H1 (cell line): ENCODE results near the gene TBKBP1. TPM values are rescaled to one million over a fixed set of nuclear protein-coding genes. Genes with fewer than 3 reads are reported as not detected.
A peak's percentile ranks its signal among the peaks of the same experiment; 100 is the strongest.

Experiments
- CTCF ChIA-PET: fragments of 300-600 bp; sonication (Branson Sonifier 250); formaldehyde crosslinking; loops from one replicate; lab custom pipeline; 2021; ENCODE audit not compliant: partially characterized antibody; lab: Charles Lee
- POLR2A ChIA-PET: fragments of 300-600 bp; sonication (Branson Sonifier 250); formaldehyde crosslinking; loops from one replicate; lab custom pipeline; 2021; ENCODE audit warnings: inconsistent platforms; ENCODE audit not compliant: partially characterized antibody; lab: Charles Lee
- DNase-seq, 2 experiments: peaks; one replicate each; pipeline versions ENCODE4 v3.0.0 to v3.0.0-alpha.2; 2010 to 2022; ENCODE audit warnings: low spot score in 2 of 2, low read depth in 1 of 2, mixed read lengths in 1 of 2
- FAIRE-seq: peaks from 2 replicates; lab custom pipeline; 2011; peaks lifted over from hg19 to GRCh38; lab: Jason Lieb, UNC
- H2AFZ ChIP-seq: 2 replicates; pipeline ENCODE4 v1.8.1; 2012; ENCODE audit warnings: low read length, inconsistent platforms
- H2AK5ac ChIP-seq: 2 replicates; pipeline ENCODE4 v1.6.1; 2013; ENCODE audit warnings: low read depth, low read length
- H2BK120ac ChIP-seq: replicated peaks from 2 replicates; pipeline ENCODE3; 2013; ENCODE audit warnings: low read depth, low read length, inconsistent platforms
- H2BK12ac ChIP-seq: 2 replicates; pipeline ENCODE4 v1.6.1; 2013; ENCODE audit warnings: low read depth, low read length
- H2BK15ac ChIP-seq: 2 replicates; pipeline ENCODE4 v1.6.1; 2013; ENCODE audit warnings: low read length
- H2BK20ac ChIP-seq: 2 replicates; pipeline ENCODE4 v1.6.1; 2013; ENCODE audit warnings: low read length
- H2BK5ac ChIP-seq: 2 replicates; pipeline ENCODE4 v1.6.1; 2013; ENCODE audit warnings: low read depth, low read length
- H3K14ac ChIP-seq: 2 replicates; pipeline ENCODE4 v1.6.1; 2013; ENCODE audit warnings: inconsistent platforms; ENCODE audit not compliant: insufficient read length
- H3K18ac ChIP-seq: 2 replicates; pipeline ENCODE4 v1.6.1; 2013; ENCODE audit warnings: low read length; ENCODE audit errors: extremely low read depth
- H3K23ac ChIP-seq: 2 replicates; pipeline ENCODE4 v1.6.1; 2013; ENCODE audit warnings: inconsistent platforms; ENCODE audit not compliant: insufficient read length
- H3K23me2 ChIP-seq: 2 replicates; pipeline ENCODE4 v1.6.1; 2013; ENCODE audit warnings: low read depth, low read length
- H3K27ac ChIP-seq: 2 replicates; pipeline ENCODE4 v1.6.1; 2011; ENCODE audit warnings: low read depth, low read length, inconsistent platforms
- H3K27me3 ChIP-seq, 4 experiments: replicated peaks in 1 of 4; 1 replicate in 1 of 4; 2 replicates in 3 of 4; pipeline versions ENCODE4 v1.6.1 to v1.8.1; 2011 to 2013; ENCODE audit warnings: low read length in 3 of 4, mild to moderate bottlenecking in 3 of 4, inconsistent platforms in 2 of 4, mixed read lengths in 2 of 4, moderate library complexity in 1 of 4; ENCODE audit not compliant: control insufficient read depth in 3 of 4, insufficient read depth in 3 of 4; ENCODE audit errors: extremely low read depth in 1 of 4
- H3K36me3 ChIP-seq, 4 experiments: 2 replicates each; pipeline versions ENCODE4 v1.6.1 to v1.8.1; 2011 to 2013; ENCODE audit warnings: mild to moderate bottlenecking in 4 of 4, low read length in 3 of 4, moderate library complexity in 2 of 4, control low read depth in 1 of 4, inconsistent platforms in 1 of 4; ENCODE audit not compliant: insufficient read depth in 4 of 4, control insufficient read depth in 2 of 4
- H3K4ac ChIP-seq: replicated peaks from 2 replicates; pipeline ENCODE3; 2013; ENCODE audit warnings: low read length, low read depth, mixed read lengths, inconsistent platforms; ENCODE audit not compliant: insufficient read length
- H3K4me1 ChIP-seq, 4 experiments: replicated peaks in 1 of 4; 1 replicate in 1 of 4; 2 replicates in 3 of 4; pipeline versions ENCODE4 v1.6.1 to v1.8.1; 2011 to 2013; ENCODE audit warnings: low read length in 3 of 4, inconsistent platforms in 2 of 4, mixed read lengths in 1 of 4; ENCODE audit not compliant: insufficient read depth in 4 of 4, control insufficient read depth in 3 of 4
- H3K4me2 ChIP-seq, 2 experiments: 2 replicates each; pipeline versions ENCODE4 v1.6.1 to v1.8.1; 2011 to 2013; ENCODE audit warnings: low read depth in 2 of 2, low read length in 2 of 2, control low read depth in 1 of 2, inconsistent platforms in 1 of 2, mild to moderate bottlenecking in 1 of 2; ENCODE audit not compliant: insufficient read depth in 1 of 2
- H3K4me3 ChIP-seq, 4 experiments: fragments of 200-600, 300-600 bp in 1 of 4; sonication (generic), shearing (Covaris generic), sonication (Bioruptor Twin) in 1 of 4; 2 replicates each; pipeline versions ENCODE4 v1.5.1 to v1.8.1; 2011 to 2016; ENCODE audit warnings: low read length in 4 of 4, low read depth in 3 of 4, control low read depth in 2 of 4, inconsistent platforms in 2 of 4, mild to moderate bottlenecking in 2 of 4, mixed read lengths in 1 of 4, moderate library complexity in 1 of 4; ENCODE audit not compliant: insufficient read depth in 2 of 4; ENCODE audit errors: extremely low read depth in 1 of 4
- H3K56ac ChIP-seq: replicated peaks from 2 replicates; pipeline ENCODE3; 2013; ENCODE audit warnings: low read depth, mild to moderate bottlenecking, mixed read lengths, low read length, inconsistent platforms; ENCODE audit not compliant: insufficient read length
- H3K79me1 ChIP-seq: 2 replicates; pipeline ENCODE4 v1.6.1; 2013; ENCODE audit warnings: low read depth, low read length, control low read depth
- H3K79me2 ChIP-seq, 2 experiments: 2 replicates each; pipeline versions ENCODE4 v1.6.1 to v1.8.1; 2012 to 2013; ENCODE audit warnings: low read length in 2 of 2, mild to moderate bottlenecking in 2 of 2, inconsistent platforms in 1 of 2; ENCODE audit not compliant: insufficient read depth in 2 of 2, control insufficient read depth in 1 of 2
- H3K9ac ChIP-seq, 4 experiments: replicated peaks in 1 of 4; 1 replicate in 1 of 4; 2 replicates in 3 of 4; pipeline versions ENCODE4 v1.6.1 to v1.8.1; 2011 to 2013; ENCODE audit warnings: low read depth in 3 of 4, low read length in 3 of 4, control low read depth in 2 of 4, mild to moderate bottlenecking in 2 of 4, moderate library complexity in 2 of 4, inconsistent platforms in 1 of 4; ENCODE audit errors: extremely low read depth in 1 of 4
- H3K9me3 ChIP-seq, 2 experiments: 2 replicates each; pipeline versions ENCODE4 v1.6.1 to v1.8.1; 2012 to 2013; ENCODE audit warnings: mild to moderate bottlenecking in 2 of 2, moderate library complexity in 2 of 2, control low read depth in 1 of 2, inconsistent platforms in 1 of 2, low read depth in 1 of 2, low read length in 1 of 2, mixed read lengths in 1 of 2; ENCODE audit not compliant: insufficient read depth in 2 of 2
- H4K20me1 ChIP-seq, 2 experiments: replicated peaks in 1 of 2; 2 replicates each; pipeline versions ENCODE3 to v1.8.1; 2011 to 2013; ENCODE audit warnings: inconsistent platforms in 2 of 2, low read length in 2 of 2, mild to moderate bottlenecking in 1 of 2; ENCODE audit not compliant: insufficient read depth in 2 of 2, control insufficient read depth in 1 of 2
- H4K5ac ChIP-seq: 2 replicates; pipeline ENCODE4 v1.6.1; 2013; ENCODE audit warnings: low read length, low read depth, mixed read lengths, inconsistent platforms; ENCODE audit not compliant: insufficient read length
- H4K8ac ChIP-seq: 2 replicates; pipeline ENCODE4 v1.8.0; 2013; ENCODE audit warnings: mild to moderate bottlenecking, moderate library complexity, low read length, inconsistent platforms; ENCODE audit not compliant: insufficient read depth; ENCODE audit errors: extremely low read depth
- H4K91ac ChIP-seq: replicated peaks from 2 replicates; pipeline ENCODE3; 2013; ENCODE audit warnings: low read length, mixed read lengths, inconsistent platforms; ENCODE audit not compliant: insufficient read length
- CTBP2 ChIP-seq: IDR thresholded peaks from 2 replicates; pipeline ENCODE4 v1.7.0; 2011; ENCODE audit warnings: borderline replicate concordance, mild to moderate bottlenecking, moderate library complexity, mixed read lengths, low read length; ENCODE audit not compliant: insufficient read depth, insufficient read length
- E2F6 ChIP-seq: IDR thresholded peaks from 2 replicates; pipeline ENCODE4 v1.6.1; 2012; ENCODE audit warnings: inconsistent platforms
- EGR1 ChIP-seq: IDR thresholded peaks from 2 replicates; pipeline ENCODE4 v1.6.1; 2011; ENCODE audit warnings: low read depth, low read length, borderline replicate concordance
- KDM1A ChIP-seq: fragments of 200-600, 300-600 bp; sonication (generic); IDR thresholded peaks from 2 replicates; pipeline ENCODE4 v1.7.1; 2016; ENCODE audit warnings: mild to moderate bottlenecking, low read length, borderline replicate concordance
- SIN3A ChIP-seq, 2 experiments: IDR thresholded peaks in 1 of 2; conservative IDR thresholded peaks in 1 of 2; 2 replicates each; pipeline ENCODE4 v1.6.1; 2011 to 2012; ENCODE audit warnings: low read length in 2 of 2, improper control_type of control experiment in 1 of 2, low read depth in 1 of 2, mild to moderate bottlenecking in 1 of 2
- TCF12 ChIP-seq: IDR thresholded peaks from 2 replicates; pipeline ENCODE4 v1.6.1; 2011; ENCODE audit warnings: low read depth, mild to moderate bottlenecking, low read length
- USF2 ChIP-seq: IDR thresholded peaks from 2 replicates; pipeline ENCODE4 v1.6.1; 2011; ENCODE audit warnings: low read length, improper control_type of control experiment
- YY1 ChIP-seq: IDR thresholded peaks from 2 replicates; pipeline ENCODE4 v1.6.1; 2011; ENCODE audit warnings: low read depth, mild to moderate bottlenecking, low read length
- WGBS, 2 experiments: shearing (Covaris generic) in 1 of 2; methylation state at CpG; one replicate each; pipeline versions ENCODE4 v1.1.6 to v1.1.7; 2013 to 2015; ENCODE audit warnings: low lambda C conversion rate in 2 of 2, mixed read lengths in 2 of 2, inconsistent platforms in 1 of 2, low coverage in 1 of 2, missing lambda C conversion rate in 1 of 2; ENCODE audit not compliant: insufficient replicate concordance in 2 of 2, insufficient coverage in 1 of 2, insufficient read length in 1 of 2; ENCODE audit errors: extremely low coverage in 1 of 2, missing lambda C conversion rate in 1 of 2; 5-methylcytosine and 5-hydroxymethylcytosine counted together
- polyA plus RNA-seq, 7 experiments: library from polyadenylated mRNA; depleted of rRNA in 3 of 7; stranded (reverse) in 5 of 7; unstranded in 2 of 7; fragments of >200 nt in 5 of 7; fragments of 200-250 nt in 2 of 7; gene quantifications; 1 replicate in 5 of 7; 2 replicates in 1 of 7; 4 replicates in 1 of 7; pipeline versions ENCODE4 v1.2.1 to v1.2.3, GENCODE V29; 2011 to 2013; ENCODE audit warnings: missing spikeins in 2 of 7, mixed read lengths in 2 of 7
- total RNA-seq: library from RNA; stranded (reverse); fragmentation: NEBNext Ultra II Directional; extraction: Animal tissue kit (Norgen Biotek cat#: 25700); gene quantifications from 2 replicates; pipeline ENCODE4 v1.2.1, GENCODE V29; 2021

Gene TBKBP1
- total and polyA plus RNA-seq, 2 of the 8 experiments (the other 6 are each of a cell fraction or from before 2014, with no cell fraction given) = 6.3 to 15.1 TPM

GRCh38 chr17:47742319-47743181, 48.6 kb downstream of the TBKBP1 start:
- Histone ChIP-seq H2BK20ac (no peak overlapping the region), H2BK120ac (no peak overlapping the region), H4K91ac (no peak overlapping the region), H3K14ac (no peak overlapping the region), H3K27ac (no peak overlapping the region), H3K27me3 (0 out of 7 replicates have a peak, but pooled peaks cover 0 to 2% (median 0%) of the 10 kb centered on the region in 4 experiments), H2AK5ac (no peak overlapping the region), H3K79me1 (no peaks in the 10 kb centered on the region), H3K18ac (peak overlapping the region; percentile 25; the same call in 1 of the 2 replicates), H3K4ac (no peak overlapping the region), H4K5ac (no peak overlapping the region), H3K9me3 (no peaks in the 10 kb centered on the region), H2BK12ac (no peak overlapping the region), H3K56ac (no peak overlapping the region), H3K23me2 (no peaks in the 10 kb centered on the region), H3K4me3 (no peak overlapping the region), H3K4me1 (peaks cover 0 to 5% (median 2%) of the 10 kb centered on the region in 4 experiments; a peak in 2 of 7 replicates), H4K20me1 (peaks cover 0 to 4% of the 10 kb centered on the region in 2 experiments), H2BK5ac (no peak overlapping the region), H3K4me2 (no peak overlapping the region), H3K9ac (no peak overlapping the region), H2BK15ac (no peak overlapping the region), H2AFZ (peak overlapping the region; percentile 72), H3K79me2 (no peaks in the 10 kb centered on the region), H3K36me3 (no peaks in the 10 kb centered on the region), H3K23ac (no peak overlapping the region), H4K8ac (peak overlapping the region; percentile 96)
- ChIA-PET CTCF (interaction anchor here (0.7 to 24.7 kb wide), 23 partner anchors 8 to 80 kb away, joined by 3 to 441 read pairs (median 5); partner anchors contain the start of genes TBKBP1 and TBX21), POLR2A (interaction anchor here (0.6 to 2.1 kb wide), 5 partner anchors 19 to 68 kb away, joined by 3 to 8 read pairs (median 4); partner anchors contain the start of gene TBKBP1)
- DNase-seq = peak in 1 of 2 experiments; percentile 89
- FAIRE-seq = no peak
- WGBS, 2 experiments = 44% methylated on average over 26 of the region's 26 CpGs; no CpG with 5 or more reads in 1 of the 2 experiments
- peak; percentile 24; the same call in 1 of the 2 replicates for TF ChIP-seq KDM1A
- TF ChIP-seq E2F6 = no peak
- no peak for TF ChIP-seq USF2
- TF ChIP-seq CTBP2 = no peak
- peak; percentile 71; the same call in 1 of the 2 replicates for TF ChIP-seq TCF12
- TF ChIP-seq YY1 = peak; percentile 70
- 0 out of 4 replicates have a peak, but pooled peaks of 1 of the 2 experiments have one; percentile 34 for TF ChIP-seq SIN3A (conservative IDR thresholded peaks at IDR 0.05 in 1 of 2, IDR thresholded peaks at IDR 0.05 in 1 of 2; ENCODE audit: low read depth in 1 of 2, low read length in 2 of 2)
- peak; percentile 18; the same call in 1 of the 2 replicates for TF ChIP-seq EGR1
